Activated T-helper 9 cell treated with anti-CD3 and anti-CD28 coated beads, Interleukin-2, amount 50 U/mL, for 16 hours (primary cell): ENCODE data around the gene SLC4A2.
A peak's percentile ranks its signal among the peaks of the same experiment; 100 is the strongest.
"Not testable (repeated sequence)": the region's sequence is repeated elsewhere in the genome, so short reads cannot be mapped to it uniquely, and the experiment has no call there.

ENCODE experiments used
- DNase-seq: peaks from one replicate; pipeline ENCODE4 v3.0.0-alpha.2; 2020; ENCODE audit warnings: low read depth

SLC4A2 gene, protein sequence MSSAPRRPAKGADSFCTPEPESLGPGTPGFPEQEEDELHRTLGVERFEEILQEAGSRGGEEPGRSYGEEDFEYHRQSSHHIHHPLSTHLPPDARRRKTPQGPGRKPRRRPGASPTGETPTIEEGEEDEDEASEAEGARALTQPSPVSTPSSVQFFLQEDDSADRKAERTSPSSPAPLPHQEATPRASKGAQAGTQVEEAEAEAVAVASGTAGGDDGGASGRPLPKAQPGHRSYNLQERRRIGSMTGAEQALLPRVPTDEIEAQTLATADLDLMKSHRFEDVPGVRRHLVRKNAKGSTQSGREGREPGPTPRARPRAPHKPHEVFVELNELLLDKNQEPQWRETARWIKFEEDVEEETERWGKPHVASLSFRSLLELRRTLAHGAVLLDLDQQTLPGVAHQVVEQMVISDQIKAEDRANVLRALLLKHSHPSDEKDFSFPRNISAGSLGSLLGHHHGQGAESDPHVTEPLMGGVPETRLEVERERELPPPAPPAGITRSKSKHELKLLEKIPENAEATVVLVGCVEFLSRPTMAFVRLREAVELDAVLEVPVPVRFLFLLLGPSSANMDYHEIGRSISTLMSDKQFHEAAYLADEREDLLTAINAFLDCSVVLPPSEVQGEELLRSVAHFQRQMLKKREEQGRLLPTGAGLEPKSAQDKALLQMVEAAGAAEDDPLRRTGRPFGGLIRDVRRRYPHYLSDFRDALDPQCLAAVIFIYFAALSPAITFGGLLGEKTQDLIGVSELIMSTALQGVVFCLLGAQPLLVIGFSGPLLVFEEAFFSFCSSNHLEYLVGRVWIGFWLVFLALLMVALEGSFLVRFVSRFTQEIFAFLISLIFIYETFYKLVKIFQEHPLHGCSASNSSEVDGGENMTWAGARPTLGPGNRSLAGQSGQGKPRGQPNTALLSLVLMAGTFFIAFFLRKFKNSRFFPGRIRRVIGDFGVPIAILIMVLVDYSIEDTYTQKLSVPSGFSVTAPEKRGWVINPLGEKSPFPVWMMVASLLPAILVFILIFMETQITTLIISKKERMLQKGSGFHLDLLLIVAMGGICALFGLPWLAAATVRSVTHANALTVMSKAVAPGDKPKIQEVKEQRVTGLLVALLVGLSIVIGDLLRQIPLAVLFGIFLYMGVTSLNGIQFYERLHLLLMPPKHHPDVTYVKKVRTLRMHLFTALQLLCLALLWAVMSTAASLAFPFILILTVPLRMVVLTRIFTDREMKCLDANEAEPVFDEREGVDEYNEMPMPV

GRCh38 chr7:151059367-151060112 is at the start of gene SLC4A2:
Gene SLC4A2, plus strand, starts transcription at chr7:151059589. Its CDS starts 2,399 bp downstream, at chr7:151061988.
- peak; percentile 65 for DNase-seq

DNA sequence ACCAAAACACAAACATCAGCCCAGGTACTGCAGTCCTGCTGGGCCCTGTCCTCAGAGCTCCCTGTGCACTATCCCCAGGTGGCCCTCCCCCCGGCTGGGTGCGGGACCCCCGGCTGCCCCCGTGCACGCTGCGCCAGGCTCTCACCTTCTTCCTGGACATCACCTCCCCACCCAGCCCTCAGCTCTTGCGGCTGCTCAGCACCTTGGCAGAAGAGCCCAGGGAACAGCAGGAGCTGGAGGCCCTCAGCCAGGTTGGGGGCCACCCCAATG is 49.4 kb upstream of the SLC4A2 start:
- DNase-seq, result no peak

- no peak for DNase-seq
Observed at GRCh38 chr7:151010307-151011096, 48.9 kb upstream of the SLC4A2 start.

DNA sequence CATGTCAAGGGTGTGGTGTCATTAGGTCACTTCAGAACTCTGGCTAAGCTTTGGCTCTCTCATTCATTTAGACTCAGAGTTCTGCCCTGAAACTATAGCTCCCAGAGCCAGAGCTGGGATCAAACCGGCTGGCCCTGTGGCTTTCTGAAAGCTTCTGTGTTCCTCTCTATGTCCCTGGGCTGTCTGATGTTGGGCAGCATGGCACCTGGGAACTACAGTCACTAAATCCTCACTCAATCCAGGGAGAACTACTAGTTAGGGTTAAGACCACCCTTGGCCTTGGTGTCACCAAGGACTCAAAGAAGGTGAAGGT is 48.3 kb upstream of the SLC4A2 start:
- no peak for DNase-seq

GRCh38 chr7:151011616-151012015 is 47.8 kb upstream of the SLC4A2 start:
- DNase-seq, result not testable (repeated sequence)

- no peak for DNase-seq
Observed at GRCh38 chr7:151012031-151012692, 47.2 kb upstream of the SLC4A2 start.

- no peak for DNase-seq
Observed at GRCh38 chr7:151012911-151013347, 46.5 kb upstream of the SLC4A2 start.

DNA sequence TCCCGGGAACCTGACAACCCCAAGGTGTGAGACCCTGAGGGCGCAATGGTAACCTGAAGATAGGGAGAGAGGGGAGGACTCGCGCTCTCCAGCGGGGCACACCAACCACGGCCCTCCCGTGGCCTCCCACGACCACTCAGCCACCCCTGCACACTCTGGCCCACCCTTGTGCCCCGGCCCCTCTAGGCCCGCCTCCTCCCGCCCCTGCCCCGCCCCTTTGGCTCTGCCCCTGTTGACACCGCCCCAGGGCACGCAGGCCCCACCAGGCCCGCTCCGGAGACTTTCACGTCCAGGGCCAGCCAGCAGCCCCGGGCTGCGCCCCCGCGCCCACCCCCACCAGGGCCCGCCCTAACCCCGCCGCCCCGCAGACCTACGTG is 46.0 kb upstream of the SLC4A2 start:
- no peak for DNase-seq

- peak; percentile 76 for DNase-seq
Observed at GRCh38 chr7:151013733-151014497, 45.5 kb upstream of the SLC4A2 start.

DNA sequence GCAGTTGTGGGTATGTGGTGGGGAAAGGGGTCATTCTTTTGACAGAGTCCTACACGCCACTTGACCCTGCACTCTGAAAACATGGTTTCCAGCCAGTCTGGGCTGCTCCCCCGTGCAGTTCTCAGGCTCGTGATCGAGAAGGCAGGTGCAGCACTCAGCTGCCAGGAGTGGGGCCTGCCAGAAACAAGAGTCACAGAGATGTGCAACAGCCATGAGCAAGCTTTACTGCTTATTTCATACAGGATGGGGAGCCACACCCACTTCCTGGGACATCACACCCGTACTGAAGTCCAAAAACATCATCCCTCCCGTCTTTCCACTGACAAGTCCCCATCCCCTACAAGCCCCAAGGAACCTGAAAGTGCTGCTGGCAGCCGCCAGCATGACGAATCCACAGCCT is 44.4 kb upstream of the SLC4A2 start:
- DNase-seq, result no peak

- no peak for DNase-seq
Observed at GRCh38 chr7:151015967-151016366, 43.4 kb upstream of the SLC4A2 start.

- no peak for DNase-seq
Observed at GRCh38 chr7:151016505-151016904, 42.9 kb upstream of the SLC4A2 start.

DNA sequence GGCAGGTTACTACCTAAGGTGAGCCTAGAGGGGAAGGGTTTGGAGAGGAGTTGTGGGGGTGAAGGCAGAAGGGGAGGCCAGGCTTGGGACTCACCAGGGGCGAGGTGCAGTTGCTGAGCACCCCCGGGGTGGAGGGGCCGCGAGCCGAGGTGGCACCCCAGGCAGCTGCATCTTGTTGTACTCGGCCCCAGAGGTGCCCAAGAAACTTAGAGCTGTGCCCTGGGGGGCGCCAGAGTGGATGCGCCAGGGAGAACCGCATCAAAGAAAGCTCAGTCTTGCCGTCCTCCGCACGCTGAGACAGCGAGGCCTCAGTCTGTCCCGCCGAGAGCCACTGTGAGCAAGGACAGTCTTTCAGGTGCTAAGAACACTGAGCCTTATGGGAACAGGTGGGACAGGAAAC is 42.4 kb upstream of the SLC4A2 start:
- no peak for DNase-seq

DNA sequence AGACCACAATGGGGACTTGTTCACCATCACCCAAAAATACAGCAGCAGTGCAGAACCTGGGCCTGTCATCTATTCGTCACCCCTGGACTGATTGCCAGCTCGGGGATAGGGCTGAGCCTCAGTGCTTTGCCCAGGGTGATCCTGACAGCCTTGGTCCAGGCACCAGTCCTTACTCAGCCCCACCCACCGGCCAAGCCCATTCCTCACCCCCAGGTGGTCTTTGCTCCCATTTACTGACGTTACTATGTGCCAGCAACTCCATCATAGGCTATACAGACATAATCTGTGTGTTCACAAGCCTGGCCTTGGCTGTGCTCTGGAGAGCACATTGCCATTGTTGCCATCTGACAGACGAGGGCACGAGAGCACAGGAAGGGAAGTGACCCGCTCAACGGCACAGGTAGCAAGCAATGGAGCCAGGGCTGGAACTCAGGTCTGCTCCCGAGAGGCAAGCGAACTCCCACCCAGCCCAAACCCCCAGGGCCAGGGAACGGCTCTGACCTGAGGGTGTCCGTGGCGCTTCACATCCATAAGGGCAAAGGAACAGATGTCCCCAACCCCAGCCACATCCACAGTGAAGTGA is 41.9 kb upstream of the SLC4A2 start:
- DNase-seq, result no peak

DNA sequence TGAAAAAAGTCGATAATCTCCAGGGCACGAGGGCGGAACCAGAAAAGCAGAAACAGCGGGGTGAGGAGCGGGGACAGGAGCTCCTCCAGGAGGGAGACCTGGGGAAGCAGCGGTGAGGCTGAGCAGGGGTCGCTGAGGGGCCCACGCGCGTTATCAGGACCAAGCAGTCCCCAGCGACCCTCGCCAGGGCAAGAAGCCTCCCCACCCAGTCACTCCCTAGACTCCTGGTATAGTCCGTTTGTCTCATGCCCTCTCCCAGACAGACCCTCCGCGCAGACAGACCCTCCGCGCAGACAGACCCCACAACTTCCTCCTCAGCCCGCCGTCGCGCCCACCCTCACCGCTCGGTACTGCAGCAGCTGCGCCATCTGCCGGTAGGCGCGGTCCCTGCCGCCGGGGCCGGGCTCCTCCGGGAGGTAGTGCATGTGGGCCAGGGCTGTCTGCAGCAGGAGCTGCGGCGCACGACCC is 41.4 kb upstream of the SLC4A2 start:
- peak; percentile 71 for DNase-seq

DNA sequence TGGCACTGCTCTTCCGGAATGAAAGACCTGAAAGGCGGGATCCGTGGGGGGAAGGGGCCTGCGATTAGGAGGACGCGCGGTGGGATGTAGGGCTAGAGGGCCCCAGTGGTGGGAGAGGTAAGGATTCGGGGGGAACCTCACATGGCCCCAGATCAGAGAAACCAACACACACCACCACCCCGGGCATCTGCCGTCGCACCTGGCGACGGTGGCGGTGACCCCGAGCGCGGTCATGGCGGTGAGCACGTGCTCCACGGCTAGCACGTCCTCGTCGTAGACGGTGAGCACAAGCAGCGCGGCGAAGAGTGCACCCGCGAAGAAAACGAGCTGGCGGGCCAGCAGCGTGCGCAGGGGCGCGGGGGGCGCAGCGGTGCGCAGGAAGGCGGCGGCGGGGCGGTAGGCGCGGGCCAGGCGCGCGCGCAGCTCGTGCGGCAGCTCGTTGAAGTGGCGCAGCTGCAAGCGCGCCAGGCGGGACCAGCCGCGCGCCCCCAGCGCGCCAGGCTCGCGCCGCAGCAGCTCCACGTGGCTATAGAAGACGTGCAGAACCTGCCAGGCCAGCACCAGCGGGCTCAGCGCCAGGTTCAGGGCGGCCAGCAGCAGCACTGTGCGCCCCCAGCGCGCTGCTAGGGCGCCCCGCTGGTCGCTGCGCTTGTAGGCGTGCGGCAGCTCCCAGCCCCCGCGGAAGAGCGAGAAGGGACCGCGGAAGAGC is 40.8 kb upstream of the SLC4A2 start:
- DNase-seq, result no peak

DNA sequence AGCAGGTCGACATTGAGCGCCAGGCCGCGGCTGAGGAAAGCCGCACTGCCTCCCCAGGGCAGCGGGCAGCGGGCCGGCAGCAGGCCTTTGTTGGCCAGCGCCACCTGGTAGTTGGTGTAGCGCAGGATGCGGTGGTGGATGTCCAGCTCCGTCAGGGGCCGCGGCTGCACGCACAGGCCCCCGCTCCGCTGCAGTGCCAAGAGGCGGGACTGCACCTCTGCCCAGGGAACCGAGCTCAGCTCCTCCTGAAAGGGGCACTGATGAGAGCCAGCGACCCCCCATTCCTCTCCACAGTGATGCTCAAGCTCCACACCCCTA is 40.3 kb upstream of the SLC4A2 start:
- no peak for DNase-seq

DNA sequence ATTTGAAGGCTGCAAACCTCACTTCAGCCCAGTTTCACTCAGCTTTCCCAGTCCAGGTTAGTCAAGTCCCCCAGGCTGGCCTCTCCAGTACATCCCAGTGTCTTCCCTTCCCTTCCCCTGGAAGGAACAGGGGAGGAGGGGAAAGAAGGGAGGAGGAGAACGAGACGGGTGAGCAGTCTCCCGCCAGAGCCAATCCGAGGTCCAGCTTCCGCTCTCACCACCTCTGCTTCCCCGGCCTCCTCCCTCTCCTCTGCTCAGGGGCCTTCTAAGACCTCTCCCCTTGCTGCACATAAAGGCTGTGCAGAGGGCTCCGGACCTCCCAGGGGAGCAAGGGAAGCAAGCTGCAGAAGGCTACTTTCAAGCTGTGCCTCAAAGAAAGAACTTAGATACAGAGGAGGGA is 39.2 kb upstream of the SLC4A2 start:
- no peak for DNase-seq

DNA sequence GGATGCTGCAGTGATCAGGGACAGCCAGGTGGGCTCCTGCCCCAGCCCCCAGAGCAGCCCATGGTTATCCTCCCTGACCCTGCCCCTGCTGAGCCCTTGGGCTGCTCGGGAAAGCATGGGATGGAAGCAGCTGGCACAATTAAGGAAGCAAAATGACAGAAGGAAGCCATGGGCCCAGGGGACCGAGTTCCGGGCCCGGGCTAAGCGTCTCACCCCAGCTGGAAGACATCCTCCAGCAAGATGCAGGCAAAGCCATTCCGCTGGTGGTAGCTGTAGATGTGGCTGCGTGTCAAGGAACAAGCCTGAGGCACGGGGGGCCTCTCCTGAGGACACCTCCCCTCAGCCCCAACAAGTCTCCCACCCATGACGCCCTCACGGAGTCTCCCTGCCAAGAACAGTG is 36.2 kb upstream of the SLC4A2 start:
- no peak for DNase-seq
